Stomach (tissue), 9 donors: ENCODE measurements around the gene TBCE. TPM values are rescaled to one million over a fixed set of nuclear protein-coding genes. Genes with fewer than 3 reads are reported as not detected.

ENCODE experiments used
- DNase-seq, 2 donors: peaks; one replicate each; pipeline versions ENCODE4 v3.0.0 to v3.0.0-alpha.2; 2013 to 2019
- H3K27ac ChIP-seq, 5 donors: fragments of 200-600 bp in 4 of 5; sonication (generic) in 4 of 5; one replicate each; pipeline ENCODE4 v1.5.1; 2013 to 2019; ENCODE audit warnings: mild to moderate bottlenecking in 1 of 5, moderate library complexity in 1 of 5
- H3K27me3 ChIP-seq, 3 donors: fragments of 200-600 bp; sonication (generic); one replicate each; pipeline ENCODE4 v1.5.1; 2017 to 2019; ENCODE audit warnings: mixed run types in 1 of 3
- H3K36me3 ChIP-seq, 4 donors: fragments of 200-600 bp; sonication (generic); 1 replicate in 3 of 4; 2 replicates in 1 of 4; pipeline ENCODE4 v1.5.1; 2016 to 2019
- H3K4me1 ChIP-seq, 4 donors: fragments of 200-600 bp; sonication (generic); one replicate each; pipeline ENCODE4 v1.5.1; 2016 to 2019
- H3K4me3 ChIP-seq, 4 donors: fragments of 200-600 bp; sonication (generic) in 3 of 4; one replicate each; pipeline ENCODE4 v1.5.1; 2016 to 2019; ENCODE audit warnings: mild to moderate bottlenecking in 1 of 4
- H3K9me3 ChIP-seq, 4 donors: fragments of 200-600 bp; sonication (generic); one replicate each; pipeline ENCODE4 v1.5.1; 2016 to 2019
- CTCF ChIP-seq, 7 experiments: fragments of 450-650 bp in 4 of 7; fragments of 200-600 bp in 3 of 7; sonication (generic) in 3 of 7; IDR thresholded peaks; one replicate each; pipeline ENCODE4 v1.5.1; 2016 to 2019; ENCODE audit warnings: antibody characterized with exemption in 7 of 7, control low read depth in 2 of 7, mild to moderate bottlenecking in 1 of 7
- EP300 ChIP-seq: sonication (generic); formaldehyde crosslinking; IDR thresholded peaks from one replicate; pipeline ENCODE4 v1.6.1; 2017; ENCODE audit warnings: antibody characterized with exemption
- POLR2A ChIP-seq, 4 donors: fragments of 450-650 bp; IDR thresholded peaks; one replicate each; pipeline ENCODE4 v1.6.1; 2016; ENCODE audit warnings: antibody characterized with exemption in 4 of 4, control low read depth in 2 of 4, mild to moderate bottlenecking in 1 of 4, moderate library complexity in 1 of 4
- POLR2AphosphoS5 ChIP-seq, 3 donors: sonication (generic); formaldehyde crosslinking; IDR thresholded peaks; one replicate each; pipeline ENCODE4 v1.6.1; 2016; ENCODE audit warnings: antibody characterized with exemption in 3 of 3
- WGBS, 5 donors: extraction: QIAGEN DNeasy Blood & Tissue Kit in 3 of 5; methylation state at CpG; one replicate each; pipeline versions ENCODE4 v1.1.5 to v1.1.7; 2013 to 2018; 5-methylcytosine and 5-hydroxymethylcytosine counted together
- intact Hi-C: fragments of 100-400 bp; cut with DNase I; formaldehyde crosslinking; loops from one replicate; pipeline ENCODE4 v1.15.1; 2023; ENCODE audit warnings: low total_unique reads
- polyA plus RNA-seq, 3 donors: library from polyadenylated mRNA; stranded (reverse); fragments of 200-250 nt; gene quantifications; one replicate each; pipeline ENCODE4 v1.2.3, GENCODE V29; 2013
- total RNA-seq, 5 donors: library from RNA; depleted of rRNA; stranded (reverse); fragments of >200 nt; gene quantifications; one replicate each; pipeline versions ENCODE4 v1.1.0 to v1.2.3, GENCODE V29; 2014 to 2016
- donor health status: healthy with polysubstance abuse.
- donor health status: Bipolar disorder and iron deficiency.
- donor health status: healthy.

The TBCE gene
- total and polyA plus RNA-seq, 8 donors = 7.1 to 43.7 (median 23.8) TPM

- Histone ChIP-seq H3K9me3 (peaks cover 0 to 9% (median 2%) of the 10 kb centered on the region in 4 donors), H3K4me3 (no peak overlapping the region), H3K4me1 (no peaks in the 10 kb centered on the region), H3K27me3 (no peaks in the 10 kb centered on the region), H3K36me3 (peaks cover 0 to 12% (median 0%) of the 10 kb centered on the region in 4 donors), H3K27ac (no peak overlapping the region)
- no peak for DNase-seq
- no peak for TF ChIP-seq POLR2AphosphoS5 (IDR thresholded peaks at IDR 0.05)
- no peak for TF ChIP-seq EP300
- no peak for TF ChIP-seq CTCF (IDR thresholded peaks at IDR 0.05)
- no peak for TF ChIP-seq POLR2A (IDR thresholded peaks at IDR 0.05)
- intact Hi-C loops = no loop called here
- 93 to 96% (median 96%) methylated on average over 4 of the region's 4 CpGs for WGBS, 5 donors
Measured at GRCh38 chr1:235391874-235392273, 24.6 kb downstream of the TBCE start.

GRCh38 chr1:235397733-235398132, 30.5 kb downstream of the TBCE start:
- 93 to 96% (median 95%) methylated on average over 2 of the region's 2 CpGs for WGBS, 5 donors
- intact Hi-C loops = no loop called here
- Histone ChIP-seq H3K27me3 (no peaks in the 10 kb centered on the region), H3K4me1 (no peaks in the 10 kb centered on the region), H3K4me3 (no peak overlapping the region), H3K27ac (no peak overlapping the region), H3K36me3 (peaks cover 0 to 4% (median 3%) of the 10 kb centered on the region in 4 donors), H3K9me3 (no peaks in the 10 kb centered on the region)
- TF ChIP-seq POLR2AphosphoS5 (IDR thresholded peaks at IDR 0.05) (no peak), POLR2A (IDR thresholded peaks at IDR 0.05) (no peak)
- no peak for DNase-seq

GRCh38 chr1:235399661-235400060, 32.4 kb downstream of the TBCE start:
- TF ChIP-seq CTCF (IDR thresholded peaks at IDR 0.05) (no peak), POLR2A (IDR thresholded peaks at IDR 0.05) (no peak), EP300 (no peak), POLR2AphosphoS5 (IDR thresholded peaks at IDR 0.05) (no peak)
- H3K9me3 ChIP-seq = no peaks in the 10 kb centered on the region
- H3K4me3 ChIP-seq = no peak overlapping the region
- WGBS, 5 donors = 71 to 81% (median 79%) methylated on average over 6 of the region's 6 CpGs
- intact Hi-C loops = no loop called here
- peaks cover 0 to 18% (median 9%) of the 10 kb centered on the region in 4 donors for H3K36me3 ChIP-seq
- H3K27me3 ChIP-seq = no peaks in the 10 kb centered on the region
- no peak for DNase-seq
- H3K4me1 ChIP-seq = no peaks in the 10 kb centered on the region
- H3K27ac ChIP-seq = no peak overlapping the region

GRCh38 chr1:235401251-235401650, 34.0 kb downstream of the TBCE start:
- TF ChIP-seq EP300 (no peak), POLR2A (IDR thresholded peaks at IDR 0.05) (no peak), CTCF (IDR thresholded peaks at IDR 0.05) (no peak), POLR2AphosphoS5 (IDR thresholded peaks at IDR 0.05) (no peak)
- DNase-seq = no peak
- Histone ChIP-seq H3K4me1 (no peaks in the 10 kb centered on the region), H3K9me3 (no peaks in the 10 kb centered on the region), H3K36me3 (peaks cover 0 to 23% (median 9%) of the 10 kb centered on the region in 4 donors), H3K4me3 (no peak overlapping the region), H3K27ac (no peak overlapping the region), H3K27me3 (no peaks in the 10 kb centered on the region)
- 87 to 93% (median 91%) methylated on average over 4 of the region's 4 CpGs for WGBS, 5 donors
- intact Hi-C loops = no loop called here

- Histone ChIP-seq H3K4me1 (peaks cover 0 to 6% (median under 1%) of the 10 kb centered on the region in 4 donors), H3K9me3 (no peaks in the 10 kb centered on the region), H3K27ac (no peak overlapping the region), H3K36me3 (peaks cover 0 to 23% (median 9%) of the 10 kb centered on the region in 4 donors), H3K4me3 (no peak overlapping the region), H3K27me3 (no peaks in the 10 kb centered on the region)
- no peak for DNase-seq
- WGBS, 5 donors = 92 to 97% (median 93%) methylated on average over 7 of the region's 7 CpGs
- intact Hi-C loops = no loop called here
- no peak for TF ChIP-seq POLR2AphosphoS5 (IDR thresholded peaks at IDR 0.05)
- no peak for TF ChIP-seq CTCF (IDR thresholded peaks at IDR 0.05)
- no peak for TF ChIP-seq POLR2A (IDR thresholded peaks at IDR 0.05)
- TF ChIP-seq EP300 = no peak
Measured at GRCh38 chr1:235402457-235403200, 35.4 kb downstream of the TBCE start.
